ENCODE data around the gene GPR42. TPM values are rescaled to one million over a fixed set of nuclear protein-coding genes. Genes with fewer than 3 reads are reported as not detected.

Gene GPR42
- total and polyA plus RNA-seq, 2 experiments from 2014 or later = 0.33 TPM; not detected in 1

DNA sequence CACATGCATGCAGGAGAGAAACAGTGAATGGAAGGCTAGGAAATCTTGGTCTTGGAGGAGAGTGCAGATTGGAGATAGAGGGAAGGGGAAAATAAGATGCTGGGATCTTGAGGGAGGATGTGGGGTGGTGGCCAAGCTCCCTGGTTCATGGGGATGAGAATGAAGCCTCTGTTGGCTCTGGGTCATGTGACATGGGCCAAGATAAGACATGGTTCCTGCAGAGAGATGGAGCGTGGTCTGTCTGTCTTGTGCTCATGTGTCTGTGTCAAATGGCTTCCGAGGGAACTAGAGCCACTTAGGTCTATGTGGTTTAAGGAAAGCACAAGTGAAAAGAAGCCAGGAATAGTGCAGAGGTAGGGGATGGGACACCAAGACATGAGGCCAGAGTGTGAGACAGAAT lies 46.4 kb downstream of the GPR42 start:
- Histone ChIP-seq H3K27me3 (peaks cover 13% of the 10 kb centered on the region), H3K27ac (no peak overlapping the region), H3K4me1 (ENCODE audit: low read depth) (no peaks in the 10 kb centered on the region), H3K36me3 (no peaks in the 10 kb centered on the region), H3K9me3 (ENCODE audit: low read depth) (no peaks in the 10 kb centered on the region), H3K4me3 (no peak overlapping the region)
- no peak for DNase-seq (ENCODE audit: low read depth in 1 of 2, low spot score in 1 of 2)
- TF ChIP-seq, protein P1, sequence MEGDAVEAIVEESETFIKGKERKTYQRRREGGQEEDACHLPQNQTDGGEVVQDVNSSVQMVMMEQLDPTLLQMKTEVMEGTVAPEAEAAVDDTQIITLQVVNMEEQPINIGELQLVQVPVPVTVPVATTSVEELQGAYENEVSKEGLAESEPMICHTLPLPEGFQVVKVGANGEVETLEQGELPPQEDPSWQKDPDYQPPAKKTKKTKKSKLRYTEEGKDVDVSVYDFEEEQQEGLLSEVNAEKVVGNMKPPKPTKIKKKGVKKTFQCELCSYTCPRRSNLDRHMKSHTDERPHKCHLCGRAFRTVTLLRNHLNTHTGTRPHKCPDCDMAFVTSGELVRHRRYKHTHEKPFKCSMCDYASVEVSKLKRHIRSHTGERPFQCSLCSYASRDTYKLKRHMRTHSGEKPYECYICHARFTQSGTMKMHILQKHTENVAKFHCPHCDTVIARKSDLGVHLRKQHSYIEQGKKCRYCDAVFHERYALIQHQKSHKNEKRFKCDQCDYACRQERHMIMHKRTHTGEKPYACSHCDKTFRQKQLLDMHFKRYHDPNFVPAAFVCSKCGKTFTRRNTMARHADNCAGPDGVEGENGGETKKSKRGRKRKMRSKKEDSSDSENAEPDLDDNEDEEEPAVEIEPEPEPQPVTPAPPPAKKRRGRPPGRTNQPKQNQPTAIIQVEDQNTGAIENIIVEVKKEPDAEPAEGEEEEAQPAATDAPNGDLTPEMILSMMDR (IDR thresholded peaks at IDR 0.05; ENCODE audit: low read depth, low read length) = no peak

DNA sequence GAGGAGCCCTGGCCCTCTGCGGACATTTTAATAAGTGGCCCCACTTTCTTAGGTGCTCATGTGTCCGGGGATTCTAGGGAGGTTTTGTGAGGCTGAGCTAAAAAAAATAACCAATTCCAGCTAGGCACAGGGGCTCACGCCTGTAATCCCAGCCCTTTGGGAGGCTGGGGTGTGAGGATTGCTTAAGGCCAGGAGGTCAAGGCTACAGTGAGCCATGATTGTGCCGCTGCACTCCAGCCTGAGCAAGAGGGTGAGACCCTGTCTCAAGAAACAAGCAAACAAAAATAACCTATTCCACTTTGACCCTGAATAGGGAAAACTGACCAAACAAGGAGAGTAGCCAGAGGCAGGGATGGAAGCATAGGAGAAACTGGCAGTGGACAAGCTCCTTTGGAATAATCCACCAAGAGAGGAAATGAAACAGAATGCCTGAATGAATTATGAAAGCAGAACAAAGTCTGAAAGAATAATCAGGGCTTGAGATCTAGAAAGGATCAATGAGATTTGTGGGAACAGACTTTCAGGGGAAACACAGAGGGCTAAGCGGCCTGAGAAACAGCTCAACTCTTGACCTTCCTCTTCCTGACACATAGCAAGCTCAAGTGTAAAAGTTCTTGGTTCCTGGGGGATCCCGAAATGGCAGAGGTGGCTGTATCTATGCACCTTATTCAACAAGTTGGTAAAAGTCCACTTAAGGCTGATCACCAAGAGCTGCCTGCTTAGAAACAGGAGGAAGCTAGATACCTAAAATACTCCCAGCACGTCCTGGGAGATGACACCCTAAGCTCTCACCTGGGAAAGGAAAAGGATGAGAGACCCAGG lies 47.1 kb downstream of the GPR42 start:
- Histone ChIP-seq H3K4me1 (ENCODE audit: low read depth) (no peaks in the 10 kb centered on the region), H3K27ac (no peak overlapping the region), H3K27me3 (peaks cover 13% of the 10 kb centered on the region), H3K9me3 (ENCODE audit: low read depth) (no peaks in the 10 kb centered on the region), H3K36me3 (no peaks in the 10 kb centered on the region), H3K4me3 (no peak overlapping the region)
- TF ChIP-seq, protein P1 (IDR thresholded peaks at IDR 0.05; ENCODE audit: low read depth, low read length) = no peak
- DNase-seq (ENCODE audit: low read depth in 1 of 2, low spot score in 1 of 2) = no peak

DNA sequence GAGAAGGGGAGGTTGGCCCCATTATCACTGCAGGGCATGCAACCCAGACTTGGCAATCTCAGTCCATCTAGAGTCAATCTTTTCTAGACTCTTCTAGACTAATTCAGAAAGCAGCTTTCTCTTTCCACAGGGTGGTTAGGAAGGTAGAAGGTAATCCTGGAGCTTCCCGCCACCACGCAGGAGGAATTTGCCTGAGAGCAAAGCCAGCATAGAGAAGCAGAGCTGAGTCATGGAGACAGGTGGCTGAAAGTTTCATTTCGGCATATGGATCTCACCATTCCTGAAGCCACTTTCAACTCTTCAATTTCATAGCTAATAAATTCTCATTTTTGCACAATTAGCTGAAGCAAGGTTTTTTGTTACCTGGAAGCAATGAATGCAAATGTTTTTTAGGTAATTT lies 48.2 kb downstream of the GPR42 start:
- TF ChIP-seq, protein P1 (IDR thresholded peaks at IDR 0.05; ENCODE audit: low read depth, low read length) = no peak
- Histone ChIP-seq H3K27me3 (peaks cover 9% of the 10 kb centered on the region), H3K27ac (no peak overlapping the region)

DNA sequence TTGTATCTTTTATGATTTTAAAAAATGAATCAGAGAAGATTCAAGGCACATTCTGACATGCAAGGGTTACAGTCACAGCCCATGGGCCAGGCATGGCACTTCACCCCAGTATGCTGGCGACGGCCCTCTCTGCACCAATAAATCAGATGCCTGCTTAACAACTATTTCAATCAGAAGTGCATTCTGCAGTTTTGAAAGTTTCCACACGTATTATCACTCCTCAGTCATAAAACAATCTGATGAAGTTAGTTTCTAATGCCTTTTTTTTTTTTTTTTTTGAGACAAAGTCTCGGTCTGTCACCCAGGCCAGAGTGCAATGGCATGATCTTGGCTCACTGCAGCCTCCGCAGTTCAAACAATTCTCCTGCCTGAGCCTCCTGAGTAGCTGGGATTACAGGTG lies 48.9 kb downstream of the GPR42 start:
- no peak overlapping the region for H3K4me3 ChIP-seq
- H3K27ac ChIP-seq = no peak overlapping the region
- H3K9me3 ChIP-seq (ENCODE audit: low read depth) = no peaks in the 10 kb centered on the region
- no peaks in the 10 kb centered on the region for H3K4me1 ChIP-seq (ENCODE audit: low read depth)
- TF ChIP-seq, protein P1 (IDR thresholded peaks at IDR 0.05; ENCODE audit: low read depth, low read length) = no peak
- peaks cover 8% of the 10 kb centered on the region for H3K27me3 ChIP-seq
- DNase-seq (ENCODE audit: low read depth in 1 of 2, low spot score in 1 of 2) = no peak
- no peaks in the 10 kb centered on the region for H3K36me3 ChIP-seq

More for the DNA sequence above, 48.2 kb downstream of the GPR42 start:
- no peak for DNase-seq (ENCODE audit: low read depth in 1 of 2, low spot score in 1 of 2)
- no peak overlapping the region for H3K4me3 ChIP-seq
- H3K4me1 ChIP-seq (ENCODE audit: low read depth) = no peaks in the 10 kb centered on the region
- no peaks in the 10 kb centered on the region for H3K9me3 ChIP-seq (ENCODE audit: low read depth)
- H3K36me3 ChIP-seq = no peaks in the 10 kb centered on the region

DNA sequence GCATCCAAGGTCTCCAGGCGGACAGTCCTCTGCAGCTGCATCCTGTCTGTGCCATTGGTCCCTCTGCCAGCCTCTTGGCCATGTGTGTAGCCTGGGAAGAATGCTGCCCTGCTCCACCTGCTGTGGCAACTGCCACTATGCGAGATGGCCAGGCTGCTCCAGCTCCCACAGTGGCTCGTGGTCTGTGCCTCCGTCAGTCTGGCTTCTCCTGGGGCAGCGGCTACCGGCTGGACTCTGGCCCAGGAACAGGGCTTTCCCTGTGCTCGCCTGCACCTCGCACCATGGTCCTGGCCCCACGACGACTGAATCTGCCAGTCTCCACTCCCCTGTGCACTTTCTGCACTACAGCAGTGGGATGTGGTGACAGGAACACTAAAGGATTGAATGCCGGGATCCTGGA lies 50.5 kb downstream of the GPR42 start:
- Histone ChIP-seq H3K27ac (no peak overlapping the region), H3K27me3 (peaks cover 7% of the 10 kb centered on the region), H3K36me3 (no peaks in the 10 kb centered on the region), H3K9me3 (ENCODE audit: low read depth) (no peaks in the 10 kb centered on the region), H3K4me1 (ENCODE audit: low read depth) (no peaks in the 10 kb centered on the region), H3K4me3 (no peak overlapping the region)
- no peak for DNase-seq (ENCODE audit: low read depth in 1 of 2, low spot score in 1 of 2)
- TF ChIP-seq, protein P1 (IDR thresholded peaks at IDR 0.05; ENCODE audit: low read depth, low read length) = no peak

Other genes starting within 250 kb of the GPR42 start
- gene LGI4, start 236.0 kb upstream of the GPR42 start, total RNA-seq = 42.0 and 45.5 TPM in 2 replicates
- 26.7 and 27.5 TPM in 2 replicates for gene LGI4, start 236.0 kb upstream of the GPR42 start, polyA plus RNA-seq
- 105 and 154 TPM in 2 replicates for gene FXYD1, start 232.2 kb upstream of the GPR42 start, total RNA-seq
- 268 and 314 TPM in 2 replicates for gene FXYD1, start 232.2 kb upstream of the GPR42 start, polyA plus RNA-seq
- 2.6 and 4.5 TPM in 2 replicates for gene FXYD7, start 227.8 kb upstream of the GPR42 start, total RNA-seq
- gene FXYD7, start 227.8 kb upstream of the GPR42 start, polyA plus RNA-seq = 3.5 and 5.0 TPM in 2 replicates
- gene FXYD5, start 216.3 kb upstream of the GPR42 start, total RNA-seq = 12.2 and 14.5 TPM in 2 replicates
- 11.3 and 19.3 TPM in 2 replicates for gene FXYD5, start 216.3 kb upstream of the GPR42 start, polyA plus RNA-seq
- gene FAM187B, start 142.3 kb upstream of the GPR42 start, total RNA-seq = not detected in 2 replicates
- not detected in 2 replicates for gene FAM187B, start 142.3 kb upstream of the GPR42 start, polyA plus RNA-seq
- gene LSR, start 122.1 kb upstream of the GPR42 start, total RNA-seq = 40.1 and 63.6 TPM in 2 replicates
- 77.0 and 91.9 TPM in 2 replicates for gene LSR, start 122.1 kb upstream of the GPR42 start, polyA plus RNA-seq
- gene USF2, start 102.1 kb upstream of the GPR42 start, total RNA-seq = 210 and 235 TPM in 2 replicates
- 27.9 and 31.7 TPM in 2 replicates for gene USF2, start 102.1 kb upstream of the GPR42 start, polyA plus RNA-seq
- 2.5 and 3.7 TPM in 2 replicates for gene HAMP, start 88.5 kb upstream of the GPR42 start, total RNA-seq
- 10.6 and 25.6 TPM in 2 replicates for gene HAMP, start 88.5 kb upstream of the GPR42 start, polyA plus RNA-seq
- 2.1 and 2.4 TPM in 2 replicates for gene MAG, start 78.9 kb upstream of the GPR42 start, total RNA-seq
- gene MAG, start 78.9 kb upstream of the GPR42 start, polyA plus RNA-seq = 1.2 and 1.3 TPM in 2 replicates
- gene CD22, start 41.9 kb upstream of the GPR42 start, total RNA-seq = 0.28 and 0.51 TPM in 2 replicates
- gene CD22, start 41.9 kb upstream of the GPR42 start, polyA plus RNA-seq = 0.50 TPM in 1 of 2 replicates, not detected in the other
- gene FFAR1, start 23.2 kb upstream of the GPR42 start, total RNA-seq = not detected in 2 replicates
- gene FFAR1, start 23.2 kb upstream of the GPR42 start, polyA plus RNA-seq = 0.11 TPM in 1 of 2 replicates, not detected in the other
- 0.21 TPM in 1 of 2 replicates, not detected in the other for gene FFAR3, start 12.6 kb upstream of the GPR42 start, total RNA-seq
- not detected in 2 replicates for gene FFAR3, start 12.6 kb upstream of the GPR42 start, polyA plus RNA-seq
- gene FFAR2, start 77.2 kb downstream of the GPR42 start, total RNA-seq = not detected in 2 replicates
- not detected in 2 replicates for gene FFAR2, start 77.2 kb downstream of the GPR42 start, polyA plus RNA-seq
- 0.60 TPM in 1 of 2 replicates, not detected in the other for gene KRTDAP, start 119.4 kb downstream of the GPR42 start, total RNA-seq
- gene KRTDAP, start 119.4 kb downstream of the GPR42 start, polyA plus RNA-seq = 1.4 and 2.2 TPM in 2 replicates
- 232 and 289 TPM in 2 replicates for gene DMKN, start 142.6 kb downstream of the GPR42 start, total RNA-seq
- 220 and 329 TPM in 2 replicates for gene DMKN, start 142.6 kb downstream of the GPR42 start, polyA plus RNA-seq
- gene SBSN, start 157.2 kb downstream of the GPR42 start, total RNA-seq = 0.15 TPM in 1 of 2 replicates, not detected in the other
- gene SBSN, start 157.2 kb downstream of the GPR42 start, polyA plus RNA-seq = not detected in 2 replicates
- 0.46 TPM in 1 of 2 replicates, not detected in the other for gene GAPDHS, start 162.4 kb downstream of the GPR42 start, total RNA-seq
- not detected in 2 replicates for gene GAPDHS, start 162.4 kb downstream of the GPR42 start, polyA plus RNA-seq
- gene TMEM147, start 174.6 kb downstream of the GPR42 start, total RNA-seq = 95.9 and 149 TPM in 2 replicates
- 186 and 260 TPM in 2 replicates for gene TMEM147, start 174.6 kb downstream of the GPR42 start, polyA plus RNA-seq
- gene ATP4A, start 192.6 kb downstream of the GPR42 start, total RNA-seq = 0.74 TPM in 1 of 2 replicates, not detected in the other
- 0.10 TPM in 1 of 2 replicates, not detected in the other for gene ATP4A, start 192.6 kb downstream of the GPR42 start, polyA plus RNA-seq
- gene PMIS2, start 215.1 kb downstream of the GPR42 start, total RNA-seq = not detected in 2 replicates
- not detected in 2 replicates for gene PMIS2, start 215.1 kb downstream of the GPR42 start, polyA plus RNA-seq
- gene HAUS5, start 241.7 kb downstream of the GPR42 start, total RNA-seq = 17.2 and 20.5 TPM in 2 replicates
- 25.5 and 29.6 TPM in 2 replicates for gene HAUS5, start 241.7 kb downstream of the GPR42 start, polyA plus RNA-seq

Measured in cardiac muscle cell (in vitro differentiated cells and primary cell).